GM18499 (cell line): ENCODE data around the gene ABCB11.
"Not testable (repeated sequence)": the region's sequence is repeated elsewhere in the genome, so short reads cannot be mapped to it uniquely, and the experiment has no call there.

ENCODE experiments used
- ATAC-seq: cut with Tn5 transposase; IDR thresholded peaks from one replicate; pipeline ENCODE4 v1.9.1; 2021; ENCODE audit warnings: moderate number of reproducible peaks; ENCODE audit not compliant: insufficient read depth, unreplicated experiment

ABCB11 gene

GRCh38 chr2:169031202-169031601 is at the start of gene ABCB11:
Gene ABCB11 (minus strand): TSS chr2:169031324. CDS start chr2:169018125, 13,199 bp downstream.
- no peak for ATAC-seq

- no peak for ATAC-seq
Measured at GRCh38 chr2:169080250-169081069, 49.3 kb upstream of the ABCB11 start.

- no peak for ATAC-seq
Measured at GRCh38 chr2:169077674-169078240, 46.6 kb upstream of the ABCB11 start.

- ATAC-seq = no peak
Measured at GRCh38 chr2:169073963-169074751, 43.0 kb upstream of the ABCB11 start.

- ATAC-seq = no peak
Measured at GRCh38 chr2:169073211-169073962, 42.3 kb upstream of the ABCB11 start.

- no peak for ATAC-seq
Measured at GRCh38 chr2:169072163-169072925, 41.2 kb upstream of the ABCB11 start.

GRCh38 chr2:169071455-169071854 is 40.3 kb upstream of the ABCB11 start:
- no peak for ATAC-seq

GRCh38 chr2:169069833-169070232 is 38.7 kb upstream of the ABCB11 start:
- no peak for ATAC-seq

- no peak for ATAC-seq
Measured at GRCh38 chr2:169069341-169069740, 38.2 kb upstream of the ABCB11 start, which contains the start of gene DHRS9. Gene DHRS9 (plus strand): TSS chr2:169069563. CDS start chr2:169081582, 12,019 bp downstream.

- ATAC-seq = no peak
Measured at GRCh38 chr2:169066897-169067296, 35.8 kb upstream of the ABCB11 start.

- ATAC-seq = no peak
Measured at GRCh38 chr2:169065864-169066517, 34.9 kb upstream of the ABCB11 start.

- no peak for ATAC-seq
Measured at GRCh38 chr2:169065422-169065821, 34.3 kb upstream of the ABCB11 start.

GRCh38 chr2:169064199-169064598 is 33.1 kb upstream of the ABCB11 start:
- ATAC-seq = not testable (repeated sequence)

GRCh38 chr2:169054575-169054974 is 23.5 kb upstream of the ABCB11 start:
- ATAC-seq = not testable (repeated sequence)

GRCh38 chr2:169050476-169051240 is 19.5 kb upstream of the ABCB11 start:
- no peak for ATAC-seq

- ATAC-seq = no peak
Measured at GRCh38 chr2:169049142-169049541, 18.0 kb upstream of the ABCB11 start.

GRCh38 chr2:169047256-169048250 is 16.4 kb upstream of the ABCB11 start:
- ATAC-seq = no peak
